ENCODE results near the gene FALEC.
A peak's percentile ranks its signal among the peaks of the same experiment; 100 is the strongest.

The FALEC gene

DNA sequence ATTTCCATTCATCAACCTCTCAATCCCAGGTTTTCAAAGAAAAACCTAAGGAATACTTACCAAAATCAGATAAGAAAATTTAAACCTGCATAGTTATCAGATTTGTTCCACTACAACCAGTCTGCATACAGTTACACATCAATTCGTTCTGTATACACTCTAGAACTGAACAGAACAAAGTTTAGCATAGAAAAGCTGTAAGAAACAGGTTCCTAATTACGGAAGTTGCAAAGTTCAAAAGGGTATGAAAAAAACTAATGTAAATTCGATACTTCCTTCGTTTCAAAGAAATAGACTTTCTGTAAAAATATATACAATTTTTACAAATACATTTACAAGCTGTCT is 60.8 kb downstream of the FALEC start (continued):
- no peak for TF ChIP-seq TCF4 (CRISPR knock-in tag; IDR thresholded peaks at IDR 0.05; ENCODE audit: borderline replicate concordance)
- TF ChIP-seq ZNF565 (CRISPR knock-in tag; conservative IDR thresholded peaks at IDR 0.05; ENCODE audit: low read depth), result no peak
- TF ChIP-seq ARNTL (CRISPR knock-in tag; IDR thresholded peaks at IDR 0.05; ENCODE audit: borderline replicate concordance, low read depth), result no peak
- TF ChIP-seq PPARA (CRISPR knock-in tag; IDR thresholded peaks at IDR 0.05; ENCODE audit: borderline replicate concordance), result no peak
- TF ChIP-seq ZFP3 (CRISPR knock-in tag; IDR thresholded peaks at IDR 0.05), result no peak
- no peak for TF ChIP-seq ZC3H10 (CRISPR knock-in tag; IDR thresholded peaks at IDR 0.05)
- no peak for TF ChIP-seq CSDC2 (CRISPR knock-in tag; IDR thresholded peaks at IDR 0.05)
- TF ChIP-seq, protein P1, sequence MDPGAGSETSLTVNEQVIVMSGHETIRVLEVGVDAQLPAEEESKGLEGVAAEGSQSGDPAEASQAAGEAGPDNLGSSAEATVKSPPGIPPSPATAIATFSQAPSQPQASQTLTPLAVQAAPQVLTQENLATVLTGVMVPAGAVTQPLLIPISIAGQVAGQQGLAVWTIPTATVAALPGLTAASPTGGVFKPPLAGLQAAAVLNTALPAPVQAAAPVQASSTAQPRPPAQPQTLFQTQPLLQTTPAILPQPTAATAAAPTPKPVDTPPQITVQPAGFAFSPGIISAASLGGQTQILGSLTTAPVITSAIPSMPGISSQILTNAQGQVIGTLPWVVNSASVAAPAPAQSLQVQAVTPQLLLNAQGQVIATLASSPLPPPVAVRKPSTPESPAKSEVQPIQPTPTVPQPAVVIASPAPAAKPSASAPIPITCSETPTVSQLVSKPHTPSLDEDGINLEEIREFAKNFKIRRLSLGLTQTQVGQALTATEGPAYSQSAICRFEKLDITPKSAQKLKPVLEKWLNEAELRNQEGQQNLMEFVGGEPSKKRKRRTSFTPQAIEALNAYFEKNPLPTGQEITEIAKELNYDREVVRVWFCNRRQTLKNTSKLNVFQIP (CRISPR knock-in tag; IDR thresholded peaks at IDR 0.05; ENCODE audit: borderline replicate concordance, low read depth), result no peak

DNA sequence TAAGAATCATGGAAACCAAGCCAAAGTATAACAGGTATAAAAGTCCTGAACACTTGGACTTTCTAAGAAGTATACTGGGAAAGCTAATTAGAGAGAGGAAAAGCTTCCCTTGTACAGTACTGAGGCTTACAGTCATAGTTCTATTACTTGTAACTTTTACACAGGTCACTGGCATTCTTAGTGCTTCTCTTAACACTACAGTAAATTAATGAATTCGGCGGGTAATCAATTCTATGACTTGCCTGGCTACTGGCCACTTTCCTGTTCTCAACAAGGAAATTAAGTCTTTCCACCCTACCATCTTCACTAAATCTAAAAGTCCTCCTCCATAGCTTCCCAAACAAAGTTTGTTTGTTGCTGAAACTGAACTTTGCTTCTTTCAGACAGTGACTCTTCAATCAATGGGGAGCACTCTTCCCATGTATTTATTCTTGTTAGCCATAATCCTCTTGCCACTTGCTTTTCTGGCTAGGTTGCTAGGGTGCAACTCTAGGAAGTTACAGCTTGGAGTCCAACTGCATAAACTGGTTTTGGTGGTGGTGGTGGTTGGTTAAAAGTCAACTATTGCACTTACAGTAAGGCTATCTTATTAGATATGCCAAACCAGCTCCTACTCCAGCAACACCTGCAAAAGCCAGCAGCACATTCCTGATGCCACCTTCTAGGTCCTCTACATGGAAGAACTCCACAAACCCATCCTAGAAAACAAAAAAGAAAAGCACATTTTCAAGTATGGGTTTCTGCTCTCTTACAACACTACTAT is 61.4 kb downstream of the FALEC start:
- ATAC-seq, result no peak

More for the DNA sequence above, 61.4 kb downstream of the FALEC start:
- no peak for TF ChIP-seq ISL1 (CRISPR knock-in tag; IDR thresholded peaks at IDR 0.05)
- TF ChIP-seq ZFP30 (CRISPR knock-in tag; IDR thresholded peaks at IDR 0.05), result no peak
- TF ChIP-seq, protein P1 (CRISPR knock-in tag; IDR thresholded peaks at IDR 0.05; ENCODE audit: borderline replicate concordance, low read depth), result no peak
- TF ChIP-seq ARNTL (CRISPR knock-in tag; IDR thresholded peaks at IDR 0.05; ENCODE audit: borderline replicate concordance, low read depth), result no peak
- TF ChIP-seq ZC3H10 (CRISPR knock-in tag; IDR thresholded peaks at IDR 0.05), result no peak
- no peak for TF ChIP-seq CSDC2 (CRISPR knock-in tag; IDR thresholded peaks at IDR 0.05)
- TF ChIP-seq TOX (CRISPR knock-in tag; IDR thresholded peaks at IDR 0.05; ENCODE audit: borderline replicate concordance), result peak; percentile 43; the same call in 1 of the 2 replicates
- no peak for TF ChIP-seq BACH2 (CRISPR knock-in tag; IDR thresholded peaks at IDR 0.05; ENCODE audit: borderline replicate concordance)
- no peak for TF ChIP-seq ZNF565 (CRISPR knock-in tag; conservative IDR thresholded peaks at IDR 0.05; ENCODE audit: low read depth)
- TF ChIP-seq ESRRG (CRISPR knock-in tag; IDR thresholded peaks at IDR 0.05), result no peak
- TF ChIP-seq OSR1 (CRISPR knock-in tag; IDR thresholded peaks at IDR 0.05), result no peak
- no peak for TF ChIP-seq PPARA (CRISPR knock-in tag; IDR thresholded peaks at IDR 0.05; ENCODE audit: borderline replicate concordance)
- TF ChIP-seq RARB (CRISPR knock-in tag; IDR thresholded peaks at IDR 0.05), result peak; percentile 7; the same call in 1 of the 2 replicates
- TF ChIP-seq ZNF8 (CRISPR knock-in tag; IDR thresholded peaks at IDR 0.05), result no peak
- TF ChIP-seq ZFP3 (CRISPR knock-in tag; IDR thresholded peaks at IDR 0.05), result no peak
- TF ChIP-seq, protein P2, sequence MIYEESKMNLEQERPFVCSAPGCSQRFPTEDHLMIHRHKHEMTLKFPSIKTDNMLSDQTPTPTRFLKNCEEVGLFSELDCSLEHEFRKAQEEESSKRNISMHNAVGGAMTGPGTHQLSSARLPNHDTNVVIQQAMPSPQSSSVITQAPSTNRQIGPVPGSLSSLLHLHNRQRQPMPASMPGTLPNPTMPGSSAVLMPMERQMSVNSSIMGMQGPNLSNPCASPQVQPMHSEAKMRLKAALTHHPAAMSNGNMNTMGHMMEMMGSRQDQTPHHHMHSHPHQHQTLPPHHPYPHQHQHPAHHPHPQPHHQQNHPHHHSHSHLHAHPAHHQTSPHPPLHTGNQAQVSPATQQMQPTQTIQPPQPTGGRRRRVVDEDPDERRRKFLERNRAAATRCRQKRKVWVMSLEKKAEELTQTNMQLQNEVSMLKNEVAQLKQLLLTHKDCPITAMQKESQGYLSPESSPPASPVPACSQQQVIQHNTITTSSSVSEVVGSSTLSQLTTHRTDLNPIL (CRISPR knock-in tag; IDR thresholded peaks at IDR 0.05; ENCODE audit: low read depth), result no peak
- no peak for TF ChIP-seq ZNF70 (CRISPR knock-in tag; IDR thresholded peaks at IDR 0.05)
- TF ChIP-seq SNAI2 (CRISPR knock-in tag; IDR thresholded peaks at IDR 0.05), result no peak
- TF ChIP-seq, protein P3, sequence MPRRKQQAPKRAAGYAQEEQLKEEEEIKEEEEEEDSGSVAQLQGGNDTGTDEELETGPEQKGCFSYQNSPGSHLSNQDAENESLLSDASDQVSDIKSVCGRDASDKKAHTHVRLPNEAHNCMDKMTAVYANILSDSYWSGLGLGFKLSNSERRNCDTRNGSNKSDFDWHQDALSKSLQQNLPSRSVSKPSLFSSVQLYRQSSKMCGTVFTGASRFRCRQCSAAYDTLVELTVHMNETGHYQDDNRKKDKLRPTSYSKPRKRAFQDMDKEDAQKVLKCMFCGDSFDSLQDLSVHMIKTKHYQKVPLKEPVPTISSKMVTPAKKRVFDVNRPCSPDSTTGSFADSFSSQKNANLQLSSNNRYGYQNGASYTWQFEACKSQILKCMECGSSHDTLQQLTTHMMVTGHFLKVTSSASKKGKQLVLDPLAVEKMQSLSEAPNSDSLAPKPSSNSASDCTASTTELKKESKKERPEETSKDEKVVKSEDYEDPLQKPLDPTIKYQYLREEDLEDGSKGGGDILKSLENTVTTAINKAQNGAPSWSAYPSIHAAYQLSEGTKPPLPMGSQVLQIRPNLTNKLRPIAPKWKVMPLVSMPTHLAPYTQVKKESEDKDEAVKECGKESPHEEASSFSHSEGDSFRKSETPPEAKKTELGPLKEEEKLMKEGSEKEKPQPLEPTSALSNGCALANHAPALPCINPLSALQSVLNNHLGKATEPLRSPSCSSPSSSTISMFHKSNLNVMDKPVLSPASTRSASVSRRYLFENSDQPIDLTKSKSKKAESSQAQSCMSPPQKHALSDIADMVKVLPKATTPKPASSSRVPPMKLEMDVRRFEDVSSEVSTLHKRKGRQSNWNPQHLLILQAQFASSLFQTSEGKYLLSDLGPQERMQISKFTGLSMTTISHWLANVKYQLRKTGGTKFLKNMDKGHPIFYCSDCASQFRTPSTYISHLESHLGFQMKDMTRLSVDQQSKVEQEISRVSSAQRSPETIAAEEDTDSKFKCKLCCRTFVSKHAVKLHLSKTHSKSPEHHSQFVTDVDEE (CRISPR knock-in tag; IDR thresholded peaks at IDR 0.05), result no peak
- TF ChIP-seq, protein P4, sequence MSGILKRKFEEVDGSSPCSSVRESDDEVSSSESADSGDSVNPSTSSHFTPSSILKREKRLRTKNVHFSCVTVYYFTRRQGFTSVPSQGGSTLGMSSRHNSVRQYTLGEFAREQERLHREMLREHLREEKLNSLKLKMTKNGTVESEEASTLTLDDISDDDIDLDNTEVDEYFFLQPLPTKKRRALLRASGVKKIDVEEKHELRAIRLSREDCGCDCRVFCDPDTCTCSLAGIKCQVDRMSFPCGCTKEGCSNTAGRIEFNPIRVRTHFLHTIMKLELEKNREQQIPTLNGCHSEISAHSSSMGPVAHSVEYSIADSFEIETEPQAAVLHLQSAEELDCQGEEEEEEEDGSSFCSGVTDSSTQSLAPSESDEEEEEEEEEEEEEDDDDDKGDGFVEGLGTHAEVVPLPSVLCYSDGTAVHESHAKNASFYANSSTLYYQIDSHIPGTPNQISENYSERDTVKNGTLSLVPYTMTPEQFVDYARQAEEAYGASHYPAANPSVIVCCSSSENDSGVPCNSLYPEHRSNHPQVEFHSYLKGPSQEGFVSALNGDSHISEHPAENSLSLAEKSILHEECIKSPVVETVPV (CRISPR knock-in tag; IDR thresholded peaks at IDR 0.05), result 0 out of 2 replicates have a peak, but pooled peaks have one; percentile 24
